ENCODE results near the gene MVB12B.

DNA sequence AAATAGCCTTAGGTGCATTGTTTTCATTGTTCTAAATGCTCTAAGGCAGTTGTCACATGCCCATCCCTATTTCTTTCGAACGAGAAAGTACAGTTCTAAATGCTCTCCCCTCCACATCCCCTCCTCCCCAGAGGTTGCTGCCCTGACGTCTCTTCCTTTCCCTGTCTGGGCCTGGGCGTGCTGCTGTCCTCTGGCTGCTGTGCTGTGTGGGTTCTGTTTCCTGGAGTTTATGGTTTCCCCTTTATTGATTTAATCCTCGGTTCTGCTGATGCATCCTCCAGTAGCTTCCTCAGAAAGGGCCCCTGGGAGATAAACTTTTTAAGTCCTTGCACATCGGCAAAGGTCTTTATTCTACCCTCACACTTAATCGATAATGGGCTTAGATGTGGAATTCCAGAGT, 48.8 kb downstream of the MVB12B start:
- TF ChIP-seq, protein P1, sequence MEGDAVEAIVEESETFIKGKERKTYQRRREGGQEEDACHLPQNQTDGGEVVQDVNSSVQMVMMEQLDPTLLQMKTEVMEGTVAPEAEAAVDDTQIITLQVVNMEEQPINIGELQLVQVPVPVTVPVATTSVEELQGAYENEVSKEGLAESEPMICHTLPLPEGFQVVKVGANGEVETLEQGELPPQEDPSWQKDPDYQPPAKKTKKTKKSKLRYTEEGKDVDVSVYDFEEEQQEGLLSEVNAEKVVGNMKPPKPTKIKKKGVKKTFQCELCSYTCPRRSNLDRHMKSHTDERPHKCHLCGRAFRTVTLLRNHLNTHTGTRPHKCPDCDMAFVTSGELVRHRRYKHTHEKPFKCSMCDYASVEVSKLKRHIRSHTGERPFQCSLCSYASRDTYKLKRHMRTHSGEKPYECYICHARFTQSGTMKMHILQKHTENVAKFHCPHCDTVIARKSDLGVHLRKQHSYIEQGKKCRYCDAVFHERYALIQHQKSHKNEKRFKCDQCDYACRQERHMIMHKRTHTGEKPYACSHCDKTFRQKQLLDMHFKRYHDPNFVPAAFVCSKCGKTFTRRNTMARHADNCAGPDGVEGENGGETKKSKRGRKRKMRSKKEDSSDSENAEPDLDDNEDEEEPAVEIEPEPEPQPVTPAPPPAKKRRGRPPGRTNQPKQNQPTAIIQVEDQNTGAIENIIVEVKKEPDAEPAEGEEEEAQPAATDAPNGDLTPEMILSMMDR (IDR thresholded peaks at IDR 0.05; ENCODE audit: insufficient read depth, low read length, poor library complexity, severe bottlenecking): no peak
- TF ChIP-seq EZH2phosphoT487 (conservative IDR thresholded peaks at IDR 0.05; ENCODE audit: low read length): no peak

All from SU-DHL-6 (cell line).